Spinal cord (tissue), 10 donors: ENCODE measurements around the gene SLC7A7. TPM values are rescaled to one million over a fixed set of nuclear protein-coding genes. Genes with fewer than 3 reads are reported as not detected.

Experiments used
- DNase-seq, 6 donors: peaks; one replicate each; pipeline versions ENCODE4 v3.0.0 to v3.0.0-alpha.2; 2013 to 2015; ENCODE audit warnings: low spot score in 6 of 6, low read depth in 4 of 6
- H3K27ac ChIP-seq: one replicate; pipeline ENCODE4 v1.5.1; 2013; ENCODE audit warnings: low read depth, low read length, control low read depth
- H3K27me3 ChIP-seq: one replicate; pipeline ENCODE4 v1.6.1; 2013; ENCODE audit warnings: low read length; ENCODE audit not compliant: control insufficient read depth, insufficient read depth
- H3K36me3 ChIP-seq: one replicate; pipeline ENCODE4 v1.6.1; 2013; ENCODE audit warnings: low read length; ENCODE audit not compliant: control insufficient read depth, insufficient read depth
- H3K4me1 ChIP-seq: one replicate; pipeline ENCODE4 v1.6.1; 2013; ENCODE audit warnings: low read length; ENCODE audit not compliant: control insufficient read depth, insufficient read depth
- H3K4me3 ChIP-seq: one replicate; pipeline ENCODE4 v1.5.1; 2013; ENCODE audit warnings: low read depth, low read length, control low read depth
- H3K9me3 ChIP-seq: one replicate; pipeline ENCODE4 v1.6.1; 2013; ENCODE audit warnings: low read length; ENCODE audit not compliant: control insufficient read depth, insufficient read depth
- WGBS: methylation state at CpG from one replicate; pipeline ENCODE4 v1.1.5; 2013; ENCODE audit warnings: missing lambda C conversion rate; ENCODE audit not compliant: insufficient coverage; 5-methylcytosine and 5-hydroxymethylcytosine counted together
- polyA plus RNA-seq, 2 donors: library from polyadenylated mRNA; unstranded; fragments of 120-200 nt; gene quantifications; one replicate each; pipeline ENCODE4 v1.2.1, GENCODE V29; 2013; ENCODE audit not compliant: insufficient read length in 2 of 2
- total RNA-seq, 2 donors: library from RNA; depleted of rRNA in 1 of 2; stranded (reverse); fragments of 120-200 nt in 1 of 2; fragments of >200 nt in 1 of 2; gene quantifications; one replicate each; pipeline versions ENCODE4 v1.2.3 to v1.2.4, GENCODE V29; 2013 to 2014
- donor health status: healthy.

Gene SLC7A7
- total and polyA plus RNA-seq, 4 donors, result 8.5 to 11.5 (median 10.1) TPM

DNA sequence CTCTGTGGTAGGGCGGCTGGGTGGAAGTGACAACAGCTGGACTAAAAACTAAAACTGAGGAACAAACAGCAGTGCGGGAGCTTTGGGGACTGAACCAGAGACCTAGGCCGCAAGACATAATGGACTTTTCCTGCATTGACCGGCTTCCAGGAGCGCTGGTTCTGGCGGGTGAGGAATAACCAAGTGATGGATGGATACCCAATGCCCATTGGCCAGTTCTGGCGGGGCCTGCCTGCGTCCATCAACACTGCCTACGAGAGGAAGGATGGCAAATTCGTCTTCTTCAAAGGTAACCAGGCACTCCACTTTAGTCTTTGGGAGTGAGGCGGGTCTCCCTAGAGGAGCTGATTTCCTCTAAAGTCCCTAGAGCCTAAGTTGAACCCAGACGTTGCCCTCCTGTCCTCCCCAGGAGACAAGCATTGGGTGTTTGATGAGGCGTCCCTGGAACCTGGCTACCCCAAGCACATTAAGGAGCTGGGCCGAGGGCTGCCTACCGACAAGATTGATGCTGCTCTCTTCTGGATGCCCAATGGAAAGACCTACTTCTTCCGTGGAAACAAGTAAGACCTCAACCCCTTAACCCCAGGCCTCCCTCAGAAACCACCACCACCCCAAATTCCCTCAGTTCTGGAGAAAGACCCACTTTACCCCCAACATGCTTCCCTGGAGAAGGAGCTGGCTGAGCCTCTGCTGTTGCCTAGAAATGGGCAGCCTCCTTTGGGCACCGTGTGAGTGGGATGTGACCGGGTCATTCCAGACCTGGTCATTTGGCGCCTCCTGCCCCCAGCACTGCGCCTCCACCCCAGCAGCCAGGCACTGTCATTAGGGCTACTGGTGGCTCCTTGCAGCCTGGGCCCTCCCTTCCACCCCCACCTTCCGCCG is 29.2 kb upstream of the SLC7A7 start:
- H3K27me3 ChIP-seq, result no peaks in the 10 kb centered on the region
- peaks cover 52% of the 10 kb centered on the region for H3K36me3 ChIP-seq
- peaks cover 38% of the 10 kb centered on the region for H3K4me1 ChIP-seq
- H3K9me3 ChIP-seq, result no peaks in the 10 kb centered on the region
- no peak overlapping the region for H3K27ac ChIP-seq
- H3K4me3 ChIP-seq, result no peak overlapping the region
- WGBS, result 90% methylated on average over 22 of the region's 22 CpGs
- no peak for DNase-seq

DNA sequence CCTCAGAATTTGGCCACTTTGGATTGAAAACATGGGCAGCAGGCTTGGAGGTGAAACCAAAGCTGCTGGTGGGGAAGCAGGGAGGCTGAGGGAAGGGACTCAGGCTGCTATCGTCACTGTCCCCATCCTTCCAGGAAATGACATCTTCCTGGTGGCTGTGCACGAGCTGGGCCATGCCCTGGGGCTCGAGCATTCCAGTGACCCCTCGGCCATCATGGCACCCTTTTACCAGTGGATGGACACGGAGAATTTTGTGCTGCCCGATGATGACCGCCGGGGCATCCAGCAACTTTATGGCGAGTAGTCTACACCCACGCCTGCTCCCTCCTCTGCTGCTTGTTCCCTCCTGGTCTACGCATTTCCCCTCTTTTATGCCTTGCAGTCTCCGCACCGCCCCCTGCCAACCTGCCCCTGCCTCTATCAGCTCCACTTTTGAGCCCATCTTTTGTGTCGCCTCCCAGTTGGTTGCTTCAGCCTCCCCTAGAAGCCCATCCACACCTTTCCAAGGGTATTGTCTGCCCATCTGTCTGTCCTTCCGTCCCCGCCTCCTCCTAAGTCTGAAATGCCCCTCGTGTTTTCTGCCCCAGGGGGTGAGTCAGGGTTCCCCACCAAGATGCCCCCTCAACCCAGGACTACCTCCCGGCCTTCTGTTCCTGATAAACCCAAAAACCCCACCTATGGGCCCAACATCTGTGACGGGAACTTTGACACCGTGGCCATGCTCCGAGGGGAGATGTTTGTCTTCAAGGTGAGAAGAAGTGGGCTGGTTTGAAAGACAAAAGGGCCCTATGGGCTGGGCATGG is 28.1 kb upstream of the SLC7A7 start:
- H3K27me3 ChIP-seq, result peaks cover 4% of the 10 kb centered on the region
- H3K27ac ChIP-seq, result no peak overlapping the region
- no peak for DNase-seq
- H3K36me3 ChIP-seq, result peaks cover 52% of the 10 kb centered on the region
- H3K4me3 ChIP-seq, result no peak overlapping the region
- peaks cover 38% of the 10 kb centered on the region for H3K4me1 ChIP-seq
- H3K9me3 ChIP-seq, result no peaks in the 10 kb centered on the region
- 87% methylated on average over 18 of the region's 21 CpGs for WGBS

DNA sequence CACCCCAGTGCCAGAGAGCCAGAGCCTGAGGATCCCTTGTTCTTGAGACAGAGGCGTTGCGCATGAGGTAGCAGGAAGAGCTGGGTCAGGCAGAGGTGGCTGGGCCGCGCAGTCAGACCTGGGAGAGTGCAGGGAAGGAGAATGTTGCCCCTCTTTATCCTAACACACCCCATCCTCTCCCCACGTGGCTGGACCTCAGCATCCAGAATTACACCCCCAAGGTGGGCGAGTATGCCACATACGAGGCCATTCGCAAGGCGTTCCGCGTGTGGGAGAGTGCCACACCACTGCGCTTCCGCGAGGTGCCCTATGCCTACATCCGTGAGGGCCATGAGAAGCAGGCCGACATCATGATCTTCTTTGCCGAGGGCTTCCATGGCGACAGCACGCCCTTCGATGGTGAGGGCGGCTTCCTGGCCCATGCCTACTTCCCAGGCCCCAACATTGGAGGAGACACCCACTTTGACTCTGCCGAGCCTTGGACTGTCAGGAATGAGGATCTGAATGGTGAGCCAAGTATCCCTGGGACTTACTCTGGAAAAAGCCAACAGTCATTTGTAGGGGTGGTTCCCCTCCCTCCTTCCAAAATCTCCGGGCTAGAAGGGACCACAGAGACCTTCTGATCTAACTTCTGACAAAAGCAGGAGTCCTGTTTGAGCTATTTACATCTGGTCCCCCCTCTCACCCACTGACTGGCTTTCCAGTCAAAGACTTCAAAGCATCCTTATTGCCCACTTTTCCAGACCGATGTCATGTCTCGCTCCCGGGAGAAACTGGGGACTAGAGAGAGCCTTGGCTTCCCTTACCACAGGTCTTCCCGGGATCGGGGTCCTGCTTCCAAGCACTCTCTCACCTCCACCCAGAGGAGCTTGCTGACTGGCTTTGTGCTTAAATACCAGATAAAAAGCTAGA is 27.2 kb upstream of the SLC7A7 start:
- Histone ChIP-seq H3K9me3 (no peaks in the 10 kb centered on the region), H3K27me3 (peaks cover 12% of the 10 kb centered on the region), H3K27ac (no peak overlapping the region), H3K4me3 (no peak overlapping the region), H3K36me3 (peaks cover 52% of the 10 kb centered on the region), H3K4me1 (peaks cover 38% of the 10 kb centered on the region)
- WGBS, result 91% methylated on average over 22 of the region's 28 CpGs
- no peak for DNase-seq

DNA sequence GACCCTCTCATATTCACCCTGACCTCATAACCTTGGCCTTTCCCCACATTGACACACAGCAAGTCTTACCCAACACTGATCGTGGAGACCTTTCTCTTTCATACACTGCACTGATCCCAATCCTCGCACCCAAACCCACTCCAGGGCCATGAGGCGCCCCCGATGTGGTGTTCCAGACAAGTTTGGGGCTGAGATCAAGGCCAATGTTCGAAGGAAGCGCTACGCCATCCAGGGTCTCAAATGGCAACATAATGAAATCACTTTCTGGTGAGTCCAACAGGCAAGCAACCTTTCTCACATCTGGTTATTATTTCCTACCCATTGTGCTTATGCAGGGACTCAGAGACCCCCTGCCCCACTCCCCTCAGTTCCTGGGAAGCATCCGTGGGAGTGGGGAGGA is 26.5 kb upstream of the SLC7A7 start:
- Histone ChIP-seq H3K9me3 (no peaks in the 10 kb centered on the region), H3K27me3 (peaks cover 18% of the 10 kb centered on the region), H3K4me1 (peaks cover 40% of the 10 kb centered on the region), H3K4me3 (no peak overlapping the region), H3K27ac (no peak overlapping the region), H3K36me3 (peaks cover 49% of the 10 kb centered on the region)
- no peak for DNase-seq
- 98% methylated on average over 8 of the region's 8 CpGs for WGBS

DNA sequence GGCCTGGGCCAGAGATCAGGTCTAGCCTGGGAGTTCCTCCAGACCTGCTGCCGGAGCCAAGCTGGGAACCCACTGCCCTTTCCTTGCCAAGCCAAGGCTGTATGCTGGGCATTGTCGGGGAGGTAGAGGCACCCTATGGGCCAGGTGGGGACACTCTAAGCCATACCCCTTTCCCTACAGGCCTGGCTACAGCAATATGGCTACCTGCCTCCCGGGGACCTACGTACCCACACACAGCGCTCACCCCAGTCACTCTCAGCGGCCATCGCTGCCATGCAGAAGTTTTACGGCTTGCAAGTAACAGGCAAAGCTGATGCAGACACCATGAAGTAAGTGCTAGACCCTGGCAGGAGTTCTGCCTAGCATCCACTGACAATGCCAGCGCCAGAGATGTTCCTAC is 26.1 kb upstream of the SLC7A7 start:
- peaks cover 45% of the 10 kb centered on the region for H3K36me3 ChIP-seq
- no peak for DNase-seq
- no peak overlapping the region for H3K4me3 ChIP-seq
- H3K9me3 ChIP-seq, result no peaks in the 10 kb centered on the region
- 89% methylated on average over 9 of the region's 9 CpGs for WGBS
- no peak overlapping the region for H3K27ac ChIP-seq
- peaks cover 21% of the 10 kb centered on the region for H3K27me3 ChIP-seq
- H3K4me1 ChIP-seq, result peaks cover 40% of the 10 kb centered on the region

DNA sequence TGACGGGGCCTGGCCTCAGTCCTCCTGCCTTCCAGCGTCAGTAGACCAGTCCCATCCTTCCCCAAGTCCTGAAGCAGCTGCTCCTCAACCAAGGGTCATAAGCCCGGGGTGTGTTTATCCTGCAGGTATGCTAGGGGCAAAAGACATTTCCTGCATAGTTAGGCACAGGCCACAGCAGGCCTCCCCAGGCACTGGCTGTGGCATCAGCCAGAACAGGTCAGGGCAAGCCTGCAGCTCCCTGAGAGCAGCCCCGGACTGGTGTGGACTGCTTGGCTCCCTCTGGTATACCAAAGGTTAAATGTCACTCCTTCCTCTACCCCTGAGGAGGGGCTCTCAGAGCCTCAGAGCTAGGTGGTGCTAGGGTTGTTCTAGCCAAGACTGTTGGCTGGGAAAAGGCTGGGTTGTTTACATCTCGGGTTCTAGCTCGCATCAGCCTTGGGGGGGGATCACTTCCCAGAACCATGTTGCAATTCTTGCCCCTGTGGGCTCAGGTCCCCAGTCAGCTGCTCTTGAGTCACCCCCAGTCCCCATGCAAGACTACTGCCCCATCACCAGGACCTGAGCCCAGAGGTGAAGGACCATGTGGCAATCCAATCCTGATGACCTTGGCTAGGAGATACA is 24.0 kb upstream of the SLC7A7 start:
- peak overlapping the region; percentile 87 for H3K4me3 ChIP-seq
- 79% methylated on average over 5 of the region's 6 CpGs for WGBS
- DNase-seq, result no peak
- peak overlapping the region; percentile 84 for H3K27ac ChIP-seq
- H3K27me3 ChIP-seq, result peaks cover 22% of the 10 kb centered on the region
- no peaks in the 10 kb centered on the region for H3K9me3 ChIP-seq
- H3K4me1 ChIP-seq, result peaks cover 38% of the 10 kb centered on the region
- H3K36me3 ChIP-seq, result peaks cover 31% of the 10 kb centered on the region

DNA sequence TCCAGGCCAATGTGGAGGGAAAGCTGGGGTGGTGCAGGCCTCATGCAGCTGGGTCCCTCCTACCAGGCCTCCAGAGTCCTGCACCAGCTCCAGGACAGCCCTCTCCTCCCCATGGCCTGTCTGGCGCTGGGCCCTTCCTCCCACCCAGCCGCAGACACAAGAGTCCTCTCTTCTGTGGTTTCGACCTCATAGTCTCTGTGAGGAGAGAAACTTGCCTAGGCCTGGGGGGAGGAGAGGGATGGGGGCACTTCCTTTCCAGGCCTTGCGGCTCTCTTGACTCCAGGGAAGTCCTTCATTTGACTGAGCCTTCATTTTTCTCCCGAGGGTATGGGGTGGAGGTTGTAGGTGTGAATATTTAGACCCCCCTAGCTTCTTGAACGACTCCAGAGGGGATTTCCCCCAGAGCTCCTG is 23.4 kb upstream of the SLC7A7 start:
- Histone ChIP-seq H3K36me3 (peaks cover 33% of the 10 kb centered on the region), H3K4me3 (peak overlapping the region; percentile 87), H3K27ac (peak overlapping the region; percentile 84), H3K4me1 (peaks cover 38% of the 10 kb centered on the region), H3K9me3 (no peaks in the 10 kb centered on the region), H3K27me3 (peaks cover 22% of the 10 kb centered on the region)
- DNase-seq, result no peak
- WGBS, result 67% methylated on average over 3 of the region's 6 CpGs

DNA sequence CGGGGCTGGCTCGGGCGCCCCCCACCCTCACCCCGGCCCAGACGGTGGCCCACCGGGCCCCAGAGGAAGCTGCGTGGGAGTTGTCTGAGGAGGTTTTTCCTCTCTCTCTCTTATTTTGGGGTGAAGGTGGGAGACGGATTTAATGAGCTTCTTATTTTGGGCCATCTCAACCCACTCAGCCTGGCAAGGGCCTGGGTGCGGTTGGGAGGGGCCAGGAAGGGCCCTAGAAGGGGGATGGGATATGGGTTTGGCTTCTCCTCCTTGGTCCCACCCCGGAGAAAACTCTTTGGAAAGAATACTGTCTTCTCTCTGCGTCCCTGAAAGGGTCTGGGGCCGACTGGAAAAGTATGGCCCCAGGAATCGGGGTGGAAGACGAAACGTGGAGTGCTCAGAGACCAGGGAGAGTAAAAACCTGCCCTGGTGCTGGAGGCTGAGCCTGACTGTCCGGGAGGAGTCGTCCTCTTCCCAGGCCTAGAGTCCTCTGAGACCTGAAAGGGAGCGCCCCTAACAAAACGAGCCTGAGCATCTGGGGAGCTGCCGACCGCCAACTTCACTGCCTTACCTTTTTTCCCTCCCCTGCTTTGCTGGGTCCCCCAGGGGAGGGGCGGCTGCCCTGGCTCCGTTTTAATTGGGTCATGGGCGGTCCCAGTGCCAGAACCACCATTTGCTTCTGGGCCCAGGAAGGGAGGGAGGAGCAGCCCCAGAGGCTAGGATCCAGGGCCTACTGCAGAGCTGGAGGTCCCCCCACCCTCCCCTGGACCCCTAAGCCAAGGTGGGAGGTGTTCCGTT is 22.7 kb upstream of the SLC7A7 start:
- Histone ChIP-seq H3K36me3 (peaks cover 30% of the 10 kb centered on the region), H3K27me3 (peaks cover 22% of the 10 kb centered on the region), H3K4me3 (peak overlapping the region; percentile 87), H3K27ac (peak overlapping the region; percentile 84), H3K4me1 (peaks cover 38% of the 10 kb centered on the region), H3K9me3 (no peaks in the 10 kb centered on the region)
- peak in 1 of 6 donors; percentile 46 for DNase-seq
- WGBS, result 26% methylated on average over 16 of the region's 25 CpGs
